B cell (primary cell): ENCODE results near the gene FAM120AOS. TPM values are rescaled to one million over a fixed set of nuclear protein-coding genes. Genes with fewer than 3 reads are reported as not detected.

ENCODE experiments used
- polyA plus RNA-seq: library from polyadenylated mRNA; depleted of rRNA; stranded (reverse); fragments of >200 nt; gene quantifications from 2 replicates; pipeline ENCODE4 v1.2.3, GENCODE V29; 2012
- small RNA-seq: library from RNA; depleted of rRNA; stranded (forward); fragments of <200 nt; gene quantifications from one replicate; pipeline ENCODE3, GENCODE V24; 2012; ENCODE audit warnings: low replicate concordance, low read depth; ENCODE audit not compliant: insufficient read length
- total RNA-seq, 2 donors: library from RNA; stranded (reverse); fragments of 120-200 nt in 1 of 2; gene quantifications; 1 replicate in 1 of 2; 2 replicates in 1 of 2; pipeline versions ENCODE4 v1.2.3 to v1.2.4, GENCODE V29; 2013 to 2022

The FAM120AOS gene
- total and polyA plus RNA-seq, 2 donors (not counting 1 experiment from before 2014, with no cell fraction given), result 36.0 to 47.8 TPM

Small RNAs within 50 kb of the gene (small RNA-seq; reads per million reads assigned to genes)
- not detected for gene RF00019

Other genes starting within 250 kb of the FAM120AOS start
- 105 TPM in 2 replicates for gene FAM120A, start 1.9 kb downstream of the FAM120AOS start, total RNA-seq
- gene FAM120A, start 1.9 kb downstream of the FAM120AOS start, polyA plus RNA-seq, result 48.4 and 48.6 TPM in 2 replicates
- gene PHF2, start 123.0 kb upstream of the FAM120AOS start, total RNA-seq, result 28.8 and 29.6 TPM in 2 replicates
- gene PHF2, start 123.0 kb upstream of the FAM120AOS start, polyA plus RNA-seq, result 11.0 and 14.5 TPM in 2 replicates